H4 (cell line): ENCODE data around the gene GOLGA6L2. TPM values are rescaled to one million over a fixed set of nuclear protein-coding genes. Genes with fewer than 3 reads are reported as not detected.
"Not testable (repeated sequence)": the region's sequence is repeated elsewhere in the genome, so short reads cannot be mapped to it uniquely, and the experiment has no call there.

ENCODE experiments used
- DNase-seq: peaks from one replicate; pipeline ENCODE4 v3.0.0-alpha.2; 2015; ENCODE audit warnings: low spot score
- total RNA-seq: library from RNA; depleted of rRNA; stranded (reverse); fragments of >200 nt; shearing (Covaris generic); gene quantifications from 2 replicates; pipeline ENCODE4 v1.2.3, GENCODE V29; 2014

Gene GOLGA6L2
- total RNA-seq, 1 experiment from 2014 or later, result not detected

GRCh38 chr15:23424111-23424904, 22.7 kb downstream of the GOLGA6L2 start:
- DNase-seq, result no peak

GRCh38 chr15:23422946-23423708, 23.9 kb downstream of the GOLGA6L2 start:
- DNase-seq, result no peak

GRCh38 chr15:23422099-23422945, 24.7 kb downstream of the GOLGA6L2 start:
- DNase-seq, result no peak

- no peak for DNase-seq
Observed at GRCh38 chr15:23420806-23421575, 26.1 kb downstream of the GOLGA6L2 start.

GRCh38 chr15:23416349-23417276, 30.4 kb downstream of the GOLGA6L2 start:
- DNase-seq, result no peak

- DNase-seq, result not testable (repeated sequence)
Observed at GRCh38 chr15:23415866-23416265, 31.2 kb downstream of the GOLGA6L2 start.

GRCh38 chr15:23415321-23415865, 31.6 kb downstream of the GOLGA6L2 start:
- no peak for DNase-seq

GRCh38 chr15:23412881-23413600, 34.0 kb downstream of the GOLGA6L2 start:
- not testable (repeated sequence) for DNase-seq

- DNase-seq, result no peak
Observed at GRCh38 chr15:23411841-23412240, 35.2 kb downstream of the GOLGA6L2 start.

- DNase-seq, result no peak
Observed at GRCh38 chr15:23403550-23403949, 43.5 kb downstream of the GOLGA6L2 start.

GRCh38 chr15:23402544-23402943, 44.5 kb downstream of the GOLGA6L2 start:
- DNase-seq, result no peak

- no peak for DNase-seq
Observed at GRCh38 chr15:23402140-23402539, 44.9 kb downstream of the GOLGA6L2 start.

GRCh38 chr15:23401627-23402026, 45.4 kb downstream of the GOLGA6L2 start:
- DNase-seq, result no peak

- not testable (repeated sequence) for DNase-seq
Observed at GRCh38 chr15:23399207-23399606, 47.8 kb downstream of the GOLGA6L2 start.

GRCh38 chr15:23398357-23398756, 48.7 kb downstream of the GOLGA6L2 start:
- DNase-seq, result not testable (repeated sequence)

- no peak for DNase-seq
Observed at GRCh38 chr15:23397779-23398178, 49.3 kb downstream of the GOLGA6L2 start.

- DNase-seq, result no peak
Observed at GRCh38 chr15:23395832-23396231, 51.2 kb downstream of the GOLGA6L2 start.

GRCh38 chr15:23395030-23395692, 51.9 kb downstream of the GOLGA6L2 start:
- no peak for DNase-seq
